CD4-positive, alpha-beta T cell (primary cell): ENCODE measurements around the gene ICAM1. TPM values are rescaled to one million over a fixed set of nuclear protein-coding genes. Genes with fewer than 3 reads are reported as not detected.

Experiments used
- ATAC-seq: fragments of 200-7000 bp; cut with Tn5 transposase; one replicate; pipeline ENCODE4 v1.10.0; 2022; ENCODE audit warnings: mild to moderate bottlenecking; ENCODE audit not compliant: poor library complexity
- CTCF ChIA-PET: fragments of 350-600 bp; sonication (Branson Sonifier 250); formaldehyde crosslinking; loops from one replicate; lab custom pipeline; 2021; ENCODE audit warnings: antibody characterized with exemption, inconsistent platforms; lab: Charles Lee
- POLR2A ChIA-PET: fragments of 350-600 bp; sonication (Branson Sonifier 250); formaldehyde crosslinking; loops from one replicate; lab custom pipeline; 2021; ENCODE audit warnings: antibody characterized with exemption, inconsistent platforms; lab: Charles Lee
- DNase-seq, 14 experiments: peaks; one replicate each; pipeline ENCODE4 v3.0.0-alpha.2; 2013 to 2020; ENCODE audit warnings: mixed read lengths in 2 of 14
- H3K27ac ChIP-seq, 2 donors: one replicate each; pipeline versions ENCODE4 v1.5.1 to v1.7.0; 2013; ENCODE audit warnings: low read length in 2 of 2, low read depth in 1 of 2, mild to moderate bottlenecking in 1 of 2
- H3K27me3 ChIP-seq, 2 experiments: 1 replicate in 1 of 2; 2 replicates in 1 of 2; pipeline versions ENCODE4 v1.6.1 to v1.7.0; 2013; ENCODE audit warnings: low read length in 2 of 2, control low read depth in 1 of 2, mild to moderate bottlenecking in 1 of 2, moderate library complexity in 1 of 2; ENCODE audit not compliant: insufficient read depth in 2 of 2, control insufficient read depth in 1 of 2
- H3K36me3 ChIP-seq: one replicate; pipeline ENCODE4 v1.6.1; 2013; ENCODE audit warnings: low read length, control low read depth; ENCODE audit not compliant: insufficient read depth
- H3K4me1 ChIP-seq: one replicate; pipeline ENCODE4 v1.6.1; 2013; ENCODE audit warnings: low read length, control low read depth; ENCODE audit not compliant: insufficient read depth
- H3K4me3 ChIP-seq: one replicate; pipeline ENCODE4 v1.5.1; 2013; ENCODE audit warnings: mild to moderate bottlenecking, low read length, moderate library complexity
- H3K9me3 ChIP-seq, 2 experiments: 1 replicate in 1 of 2; 2 replicates in 1 of 2; pipeline versions ENCODE4 v1.6.1 to v1.7.0; 2013; ENCODE audit warnings: low read length in 2 of 2, mild to moderate bottlenecking in 2 of 2, control low read depth in 1 of 2, moderate library complexity in 1 of 2; ENCODE audit not compliant: control insufficient read depth in 1 of 2, insufficient read depth in 1 of 2
- H3K27ac Mint-ChIP-seq: one replicate; pipeline ENCODE4 v1.8.0; 2020; ENCODE audit warnings: mixed read lengths
- H3K27me3 Mint-ChIP-seq: one replicate; pipeline ENCODE4 v1.8.0; 2021; ENCODE audit warnings: mixed read lengths
- H3K36me3 Mint-ChIP-seq: one replicate; pipeline ENCODE4 v1.8.0; 2021; ENCODE audit warnings: low read depth, mixed read lengths
- H3K4me1 Mint-ChIP-seq: one replicate; pipeline ENCODE4 v1.8.0; 2021; ENCODE audit warnings: low read depth, mixed read lengths
- H3K4me3 Mint-ChIP-seq: one replicate; pipeline ENCODE4 v1.8.0; 2020; ENCODE audit warnings: mild to moderate bottlenecking, mixed read lengths
- H3K9me3 Mint-ChIP-seq: one replicate; pipeline ENCODE4 v1.8.0; 2020; ENCODE audit warnings: mixed read lengths
- CTCF ChIP-seq: fragments of 200-600 bp; IDR thresholded peaks from one replicate; pipeline ENCODE4 v1.8.0; 2022; ENCODE audit warnings: antibody characterized with exemption, mild to moderate bottlenecking
- intact Hi-C, 2 experiments: fragments of 100-400 bp; cut with DNase I in 1 of 2; cut with micrococcal nuclease in 1 of 2; formaldehyde crosslinking; loops; one replicate each; pipeline versions ENCODE4 v1.15.1 to v1.9.0; 2023 to 2025; cut with DNase I, micrococcal nuclease
- total RNA-seq, 174 experiments: library from RNA in 2 of 174; stranded (reverse) in 2 of 174; gene quantifications; one replicate each; pipeline ENCODE4 v1.2.3 and lab custom pipeline; 2021 to 2026

ICAM1 gene
- total RNA-seq, 2 experiments from 2014 or later, result 7.0 to 7.4 TPM

GRCh38 chr19:10269333-10270179, 1.4 kb upstream of the ICAM1 start:
- ChIA-PET POLR2A (interaction anchor here (0.9 to 4.0 kb wide), 15 partner anchors 17 to 173 kb away, joined by 3 to 69 read pairs (median 4); partner anchors contain the start of genes ICAM4, ICAM5, MRPL4 and PPAN), CTCF (interaction anchor here (0.5 to 6.4 kb wide), 27 partner anchors 9 to 411 kb away, joined by 3 to 102 read pairs (median 4); partner anchors contain the start of genes ICAM5, MRPL4, RAVER1 and TYK2)
- Histone ChIP-seq H3K36me3 (no peaks in the 10 kb centered on the region), H3K27me3 (no peaks in the 10 kb centered on the region), H3K9me3 (no peaks in the 10 kb centered on the region), H3K27ac (peak overlapping the region; percentile 77 to 95), H3K4me1 (peaks cover 36% of the 10 kb centered on the region), H3K4me3 (peak overlapping the region; percentile 80)
- Mint-ChIP-seq H3K4me3 (peak overlapping the region; percentile 86), H3K27me3 (no peaks in the 10 kb centered on the region), H3K4me1 (peaks cover 38% of the 10 kb centered on the region), H3K27ac (peak overlapping the region; percentile 80), H3K36me3 (peaks cover 4% of the 10 kb centered on the region), H3K9me3 (no peaks in the 10 kb centered on the region)
- intact Hi-C loops, result loop anchor here (1.0 to 5.0 kb wide), 6 partner anchors 17 to 337 kb away; partner anchors contain the start of genes FDX2 (in 1 of the 2), ICAM4 (in 1 of the 2) and RAVER1 (in 1 of the 2)
- DNase-seq (peak; percentile 72 to 93 (median 86)), ATAC-seq (peak; percentile 69)
- TF ChIP-seq CTCF, result peak; percentile 94

GRCh38 chr19:10270180-10270615, 722 bp upstream of the ICAM1 start:
- intact Hi-C loops, result loop anchor here (2.0 to 5.0 kb wide), 2 partner anchors 17 to 47 kb away; partner anchors contain the start of genes FDX2 (in 1 of the 2) and ICAM4 (in 1 of the 2)
- H3K36me3 Mint-ChIP-seq, result peaks cover 11% of the 10 kb centered on the region
- TF ChIP-seq CTCF, result no peak
- Histone ChIP-seq H3K4me3 (peak overlapping the region; percentile 80), H3K9me3 (no peaks in the 10 kb centered on the region), H3K27ac (peak overlapping the region; percentile 77 to 95), H3K36me3 (peaks cover 6% of the 10 kb centered on the region), H3K27me3 (no peaks in the 10 kb centered on the region), H3K4me1 (peaks cover 36% of the 10 kb centered on the region)
- peak overlapping the region; percentile 80 for H3K27ac Mint-ChIP-seq
- DNase-seq (peak in 11 of 14 experiments; percentile 35 to 89 (median 54)), ATAC-seq (peak; percentile 41)
- peak overlapping the region; percentile 86 for H3K4me3 Mint-ChIP-seq
- ChIA-PET CTCF (interaction anchor here (0.9 to 6.4 kb wide), 10 partner anchors 9 to 339 kb away, joined by 3 to 102 read pairs (median 10); partner anchors contain the start of genes ICAM5 and TYK2), POLR2A (interaction anchor here (0.8 to 4.0 kb wide), 18 partner anchors 11 to 233 kb away, joined by 3 to 69 read pairs (median 8); partner anchors contain the start of genes CDC37, ICAM4, ICAM5 and KEAP1)
- H3K27me3 Mint-ChIP-seq, result no peaks in the 10 kb centered on the region
- peaks cover 38% of the 10 kb centered on the region for H3K4me1 Mint-ChIP-seq
- H3K9me3 Mint-ChIP-seq, result no peaks in the 10 kb centered on the region

GRCh38 chr19:10271543-10272086, 695 bp downstream of the ICAM1 start:
- ATAC-seq, result no peak
- CTCF ChIA-PET, result interaction anchor here (0.5 to 6.4 kb wide), 10 partner anchors 13 to 120 kb away, joined by 3 to 102 read pairs (median 10); partner anchors contain the start of gene ICAM5

More at GRCh38 chr19:10271543-10272086, 695 bp downstream of the ICAM1 start:
- no peaks in the 10 kb centered on the region for H3K27me3 Mint-ChIP-seq
- Histone ChIP-seq H3K27me3 (no peaks in the 10 kb centered on the region), H3K9me3 (no peaks in the 10 kb centered on the region), H3K4me1 (peaks cover 36% of the 10 kb centered on the region), H3K36me3 (peaks cover 7% of the 10 kb centered on the region), H3K27ac (peak overlapping the region; percentile 77 to 95), H3K4me3 (peak overlapping the region; percentile 80)
- H3K9me3 Mint-ChIP-seq, result no peaks in the 10 kb centered on the region
- TF ChIP-seq CTCF, result no peak
- POLR2A ChIA-PET, result interaction anchor here (0.6 to 4.0 kb wide), 17 partner anchors 9 to 436 kb away, joined by 3 to 69 read pairs (median 10); partner anchors contain the start of genes CDC37, FDX2, ICAM4 and ICAM5
- intact Hi-C loops, result loop anchor here (2.0 to 5.0 kb wide), 2 partner anchors 15 to 46 kb away; partner anchors contain the start of genes FDX2 (in 1 of the 2) and ICAM4 (in 1 of the 2)
- peak in 4 of 14 experiments; percentile 24 to 87 (median 65) for DNase-seq
- peak overlapping the region; percentile 80 for H3K27ac Mint-ChIP-seq
- H3K4me3 Mint-ChIP-seq, result peak overlapping the region; percentile 86
- H3K4me1 Mint-ChIP-seq, result peaks cover 38% of the 10 kb centered on the region
- H3K36me3 Mint-ChIP-seq, result peaks cover 13% of the 10 kb centered on the region
